ENCODE results near the gene TRA2A. TPM values are rescaled to one million over a fixed set of nuclear protein-coding genes. Genes with fewer than 3 reads are reported as not detected.
"Not testable (repeated sequence)": the region's sequence is repeated elsewhere in the genome, so short reads cannot be mapped to it uniquely, and the experiment has no call there.

TRA2A gene
- total and polyA plus RNA-seq, 2 donors (not counting 3 experiments of a cell fraction or from before 2014, with no cell fraction given) = 55.1 to 112 TPM

GRCh38 chr7:23513746-23514145, 18.0 kb downstream of the TRA2A start:
- CTCF ChIA-PET = interaction anchor here (1.0 kb wide), 1 partner anchor 9 kb away, joined by 3 read pairs; no protein-coding TSS in a partner anchor
- H3K36me3 ChIP-seq (ENCODE audit: control insufficient read depth in 2 of 2, extremely low read depth in 1 of 2, insufficient read depth in 2 of 2, low read length in 2 of 2) = peaks cover 24 to 30% of the 10 kb centered on the region in 2 experiments
- H3K9me1 ChIP-seq (replicated peaks; ENCODE audit: control insufficient read depth, extremely low read depth, insufficient read depth, low read length); H3K4me3 ChIP-seq (replicated peaks in 1 of 3; ENCODE audit: insufficient read depth in 1 of 3, low read depth in 1 of 3, low read length in 3 of 3); BruUV-seq (replicated peaks); FAIRE-seq; H3K9ac ChIP-seq (replicated peaks; ENCODE audit: extremely low read depth, insufficient read depth, low read length); H3K27ac ChIP-seq (ENCODE audit: insufficient read depth, low read depth, low read length); POLR2A ChIA-PET; H4K20me1 ChIP-seq (replicated peaks; ENCODE audit: control insufficient read depth, extremely low read depth, insufficient read depth, low read length); H2AFZ ChIP-seq (ENCODE audit: low read depth, low read length); DNase-seq (ENCODE audit: low read depth, low spot score); H3K4me2 ChIP-seq (ENCODE audit: insufficient read depth, low read length); H3K27me3 ChIP-seq (ENCODE audit: control insufficient read depth in 2 of 2, insufficient read depth in 2 of 2, low read length in 2 of 2); H3K9me3 ChIP-seq (replicated peaks; ENCODE audit: control insufficient read depth, insufficient read depth, low read length); H3K4me1 ChIP-seq (ENCODE audit: control insufficient read depth, extremely low read depth, insufficient read depth, low read length): not testable (repeated sequence)
- intact Hi-C loops (cut with micrococcal nuclease) (loop anchor here (2.0 kb wide), 1 partner anchor 241 kb away; no protein-coding TSS in a partner anchor), dilution Hi-C loops (cut with MboI; ENCODE audit: extremely low pct_ligation_motif_present, low sequenced_read_pairs) (loop anchor here (25.0 kb wide), 1 partner anchor 226 kb away; the partner anchor contains the start of gene MALSU1)
- H3K79me2 ChIP-seq (ENCODE audit: control insufficient read depth, insufficient read depth, low read length) = peaks cover 51% of the 10 kb centered on the region

DNA sequence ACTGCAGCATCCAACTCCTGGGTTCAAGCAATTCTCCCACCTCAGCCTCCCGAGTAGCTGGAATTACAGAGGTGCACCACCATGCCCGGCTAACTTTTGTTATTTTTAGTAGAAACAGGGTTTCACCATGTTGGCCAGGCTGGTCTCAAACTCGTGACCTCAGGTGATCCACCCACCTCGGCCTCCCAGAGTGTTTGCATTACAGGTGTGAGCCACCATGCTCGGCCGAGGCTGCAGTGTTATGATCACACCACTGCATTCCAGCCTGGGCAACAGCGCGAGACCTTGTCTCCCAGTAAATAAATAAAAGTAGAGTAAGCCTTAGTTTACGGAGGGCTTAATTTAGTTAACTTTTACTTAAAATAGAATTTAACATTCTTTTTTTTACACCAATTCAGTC, 37.8 kb downstream of the TRA2A start:
- no TSS peak for BruUV-seq (replicated peaks)
- POLR2A ChIA-PET = no interaction called here
- H3K36me3 ChIP-seq (ENCODE audit: control insufficient read depth in 2 of 2, extremely low read depth in 1 of 2, insufficient read depth in 2 of 2, low read length in 2 of 2) = no peaks in the 10 kb centered on the region

More for the DNA sequence above, 37.8 kb downstream of the TRA2A start:
- no peak for FAIRE-seq
- H3K9me3 ChIP-seq (replicated peaks; ENCODE audit: control insufficient read depth, insufficient read depth, low read length) = no peaks in the 10 kb centered on the region
- no peaks in the 10 kb centered on the region for H4K20me1 ChIP-seq (replicated peaks; ENCODE audit: control insufficient read depth, extremely low read depth, insufficient read depth, low read length)
- H3K79me2 ChIP-seq (ENCODE audit: control insufficient read depth, insufficient read depth, low read length) = no peaks in the 10 kb centered on the region
- TF ChIP-seq POLR2A (IDR thresholded peaks at IDR 0.05; ENCODE audit: low read depth, low read length) = no peak
- TF ChIP-seq POLR2AphosphoS5 (IDR thresholded peaks at IDR 0.05; ENCODE audit: insufficient read depth, low read depth, low read length) = no peak
- no peak for TF ChIP-seq MYC (IDR thresholded peaks at IDR 0.05; ENCODE audit: low read depth, low read length)
- TF ChIP-seq EZH2 (IDR thresholded peaks at IDR 0.05; ENCODE audit: borderline replicate concordance, low read depth, low read length, severe bottlenecking) = no peak
- TF ChIP-seq GATA2 (IDR thresholded peaks at IDR 0.05; ENCODE audit: insufficient read depth, insufficient read length, low read depth, low read length) = no peak
- no peak for DNase-seq (ENCODE audit: low read depth, low spot score)
- no peak overlapping the region for H3K4me3 ChIP-seq (replicated peaks in 1 of 3; ENCODE audit: insufficient read depth in 1 of 3, low read depth in 1 of 3, low read length in 3 of 3)
- dilution Hi-C loops (cut with MboI; ENCODE audit: extremely low pct_ligation_motif_present, low sequenced_read_pairs) = no loop called here
- H3K27me3 ChIP-seq (ENCODE audit: control insufficient read depth in 2 of 2, insufficient read depth in 2 of 2, low read length in 2 of 2) = no peaks in the 10 kb centered on the region
- H3K4me2 ChIP-seq (ENCODE audit: insufficient read depth, low read length) = no peak overlapping the region
- H3K27ac ChIP-seq (ENCODE audit: insufficient read depth, low read depth, low read length) = no peak overlapping the region
- no peak overlapping the region for H2AFZ ChIP-seq (ENCODE audit: low read depth, low read length)
- no peak overlapping the region for H3K9ac ChIP-seq (replicated peaks; ENCODE audit: extremely low read depth, insufficient read depth, low read length)
- intact Hi-C loops (cut with micrococcal nuclease) = no loop called here
- CTCF ChIA-PET = no interaction called here
- peaks cover 2% of the 10 kb centered on the region for H3K4me1 ChIP-seq (ENCODE audit: control insufficient read depth, extremely low read depth, insufficient read depth, low read length)
- no peaks in the 10 kb centered on the region for H3K9me1 ChIP-seq (replicated peaks; ENCODE audit: control insufficient read depth, extremely low read depth, insufficient read depth, low read length)
